GM18858 (cell line): ENCODE results near the gene TNPO1.

Source experiments
- ATAC-seq: cut with Tn5 transposase; IDR thresholded peaks from one replicate; pipeline ENCODE4 v1.9.1; 2021; ENCODE audit not compliant: unreplicated experiment

The TNPO1 gene

DNA sequence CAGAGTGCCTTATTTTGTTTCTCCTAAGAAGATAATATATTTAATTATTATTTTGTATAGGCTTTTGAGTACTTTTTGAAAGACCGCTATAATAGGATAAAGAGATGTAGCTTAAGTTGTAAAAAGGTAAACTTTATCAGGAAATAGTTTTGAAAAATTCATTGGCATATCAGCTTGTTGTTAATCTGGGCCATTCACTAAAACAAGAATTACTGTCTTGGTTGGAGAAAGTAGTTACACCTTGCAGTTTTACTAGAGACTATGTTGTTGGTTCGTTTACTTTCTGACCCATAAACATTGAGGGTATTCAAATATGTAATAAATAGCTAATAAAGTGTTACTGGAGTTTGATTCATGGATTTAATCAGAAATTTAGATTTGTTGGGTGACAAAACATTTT lies 33.7 kb downstream of the TNPO1 start:
- no peak for ATAC-seq

DNA sequence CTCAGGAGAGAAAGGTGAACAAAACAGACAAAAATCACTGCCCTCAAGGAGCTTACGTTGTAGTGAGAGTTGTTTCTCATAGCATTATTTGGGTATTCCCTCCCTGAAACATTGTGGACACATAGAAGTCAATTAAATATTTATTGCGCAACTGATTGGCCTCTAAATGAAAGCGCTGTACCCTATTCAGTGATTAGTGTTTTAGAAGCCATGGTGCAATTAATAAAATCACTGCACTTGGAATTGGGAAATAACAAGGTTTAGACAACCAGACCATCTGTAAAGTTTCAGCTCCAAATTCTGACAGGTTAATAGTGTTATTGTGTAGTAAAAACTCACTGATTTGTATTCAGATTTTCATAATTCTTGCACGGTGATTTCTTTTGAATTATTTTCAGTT lies 35.9 kb downstream of the TNPO1 start:
- no peak for ATAC-seq

DNA sequence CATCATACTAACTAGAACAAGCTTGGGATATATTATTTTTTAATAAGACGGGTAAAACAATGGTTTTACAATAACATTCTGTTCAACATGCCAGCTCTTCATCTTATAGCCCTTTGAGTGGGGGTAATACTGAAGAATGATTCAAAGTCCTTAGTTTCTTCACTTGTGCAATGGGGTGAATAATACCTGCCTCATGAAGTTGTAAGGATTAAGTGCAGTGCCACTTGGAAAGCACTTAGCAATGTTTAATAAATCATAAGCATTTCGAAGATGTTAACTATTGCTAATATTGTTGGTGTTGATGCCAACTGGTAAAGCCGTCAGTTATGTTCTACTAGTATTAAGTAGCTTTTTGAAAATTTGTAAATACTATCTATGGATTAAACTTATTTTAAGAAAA lies 38.0 kb downstream of the TNPO1 start:
- no peak for ATAC-seq

DNA sequence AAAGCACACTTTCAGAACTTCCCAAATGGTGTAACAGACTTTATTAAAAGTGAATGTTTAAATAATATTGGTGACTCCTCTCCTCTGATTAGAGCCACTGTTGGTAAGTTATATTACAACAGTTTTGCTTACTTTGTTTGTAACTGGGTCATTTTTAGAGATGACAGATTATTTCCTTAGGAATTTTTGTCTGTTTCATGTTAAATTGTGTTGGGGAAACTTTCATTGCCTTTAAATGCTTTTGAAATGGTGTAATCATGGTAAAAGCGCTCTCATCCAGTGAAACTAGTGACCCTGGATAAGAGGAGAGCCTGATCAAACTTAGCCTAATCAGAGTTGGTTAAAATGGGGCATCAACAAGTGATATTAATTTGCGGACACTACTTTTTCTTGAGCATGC lies 39.4 kb downstream of the TNPO1 start:
- ATAC-seq, result no peak

DNA sequence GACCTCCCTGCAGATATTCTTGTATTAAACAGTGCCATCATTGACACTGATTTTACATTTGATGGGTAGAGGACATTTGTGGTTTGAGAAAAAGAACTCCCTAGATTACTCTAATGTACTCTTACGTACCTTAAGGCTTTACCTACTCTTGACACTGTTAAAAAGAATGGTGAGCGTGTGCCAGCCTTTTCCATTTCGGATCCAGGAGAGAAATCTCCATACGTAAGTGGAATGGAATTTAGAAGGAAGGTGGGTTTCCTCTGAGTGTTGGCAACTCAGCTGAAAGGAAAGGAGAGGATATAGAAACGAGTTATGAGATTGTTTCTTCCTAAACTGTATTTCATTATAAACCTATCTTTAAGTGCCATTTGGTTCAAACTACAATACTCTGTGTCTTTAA lies 40.9 kb downstream of the TNPO1 start:
- no peak for ATAC-seq

DNA sequence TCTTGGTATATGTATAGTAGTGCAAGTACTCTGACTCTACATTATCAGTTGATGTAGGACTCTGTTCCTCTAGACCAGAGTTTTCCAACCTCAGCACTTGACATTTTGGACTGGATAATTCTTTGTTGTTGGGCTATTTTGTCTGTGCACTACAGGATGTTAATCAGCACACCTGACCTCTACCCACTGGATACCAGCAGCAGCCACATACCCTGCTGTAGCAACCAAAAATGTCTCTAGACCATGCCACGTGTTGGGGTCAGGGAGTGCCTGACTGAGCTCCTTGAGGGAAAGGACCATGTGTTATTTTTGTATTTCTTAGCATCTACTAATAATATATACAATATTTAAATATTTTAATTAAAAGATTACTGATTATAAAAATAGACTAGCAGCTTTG lies 42.7 kb downstream of the TNPO1 start:
- ATAC-seq, result no peak

DNA sequence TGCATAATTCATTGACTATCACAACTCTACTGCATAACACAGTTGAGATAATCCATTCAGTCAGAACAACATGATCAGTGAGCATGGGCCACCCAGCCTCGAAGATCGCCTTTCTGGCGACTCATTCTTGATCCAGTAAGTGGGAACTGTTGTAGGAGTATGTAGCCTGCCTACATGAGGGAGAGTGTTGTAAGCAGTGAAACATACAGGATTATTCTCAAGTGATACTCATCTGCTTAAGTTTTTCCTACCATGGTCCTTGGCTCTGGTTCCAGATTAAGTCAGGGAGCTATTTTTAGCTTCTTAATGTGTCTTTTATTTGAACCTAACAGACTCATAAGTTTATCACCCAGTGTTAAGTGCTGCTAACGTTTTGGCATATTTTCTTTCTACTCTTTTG lies 44.0 kb downstream of the TNPO1 start:
- no peak for ATAC-seq

DNA sequence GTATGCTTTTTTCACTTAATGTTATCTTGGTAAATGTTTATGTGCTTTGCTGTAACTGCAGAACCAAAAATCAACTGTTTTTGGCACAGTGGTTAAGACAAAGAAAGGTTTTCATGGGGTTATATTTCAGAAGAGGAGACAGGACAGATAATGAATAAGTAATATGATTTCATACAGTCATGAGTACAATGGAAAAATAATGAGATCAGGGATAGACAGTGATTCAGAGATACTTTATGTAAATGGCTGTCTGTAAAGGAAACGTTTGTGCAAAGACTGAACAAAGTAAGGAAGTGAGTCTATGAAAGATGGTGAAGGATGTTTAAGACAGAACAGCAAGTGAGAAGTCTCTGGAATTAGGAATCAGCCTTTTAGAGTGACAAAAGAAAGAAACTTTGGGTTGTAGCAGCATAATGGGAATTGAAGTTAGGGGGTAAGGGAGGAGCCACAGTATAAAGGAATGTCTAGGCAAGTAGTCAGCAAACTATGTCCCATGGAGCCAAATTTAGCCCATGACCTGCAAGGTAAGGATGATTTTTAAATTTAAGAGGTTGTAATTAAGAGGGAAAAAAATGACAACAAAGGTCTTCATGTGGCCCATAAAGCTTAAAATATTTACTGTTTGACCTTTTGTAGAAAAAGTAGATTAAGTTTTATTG lies 55.0 kb downstream of the TNPO1 start:
- ATAC-seq, result no peak

DNA sequence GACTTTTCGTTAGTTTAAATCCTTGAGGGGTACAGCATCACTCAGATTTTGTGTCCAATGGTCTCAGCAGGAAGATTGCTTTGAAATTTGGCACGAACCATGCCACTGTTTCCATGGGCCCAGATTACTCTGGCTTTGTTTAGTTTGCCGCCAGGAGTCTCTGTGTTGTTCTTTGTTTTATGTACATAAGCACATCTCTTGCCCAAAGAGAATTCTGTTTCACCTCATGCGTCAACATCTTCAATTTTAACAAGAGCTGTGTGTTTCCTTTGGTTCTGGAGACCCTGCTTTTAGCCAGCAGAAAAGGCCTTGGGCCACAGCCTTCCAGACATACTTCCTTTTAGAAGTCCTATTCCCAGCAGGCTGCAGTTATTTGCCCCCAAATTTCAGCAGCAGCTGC lies 62.4 kb downstream of the TNPO1 start:
- ATAC-seq, result no peak

DNA sequence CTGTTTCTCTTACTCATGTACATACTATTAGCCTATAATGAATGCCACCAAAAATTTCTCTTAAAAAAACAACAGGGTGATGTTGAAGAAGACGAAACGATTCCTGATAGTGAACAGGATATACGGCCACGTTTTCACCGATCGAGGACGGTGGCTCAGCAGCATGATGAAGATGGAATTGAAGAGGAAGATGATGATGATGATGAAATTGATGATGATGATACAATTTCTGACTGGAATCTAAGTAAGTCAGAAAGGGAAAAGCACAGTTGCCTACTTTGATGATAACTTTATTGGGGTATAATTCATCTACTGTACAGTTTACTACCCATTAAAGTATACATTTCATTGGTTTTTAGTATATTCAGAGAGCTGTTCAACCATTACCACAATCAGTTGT lies 66.5 kb downstream of the TNPO1 start:
- ATAC-seq, result no peak

DNA sequence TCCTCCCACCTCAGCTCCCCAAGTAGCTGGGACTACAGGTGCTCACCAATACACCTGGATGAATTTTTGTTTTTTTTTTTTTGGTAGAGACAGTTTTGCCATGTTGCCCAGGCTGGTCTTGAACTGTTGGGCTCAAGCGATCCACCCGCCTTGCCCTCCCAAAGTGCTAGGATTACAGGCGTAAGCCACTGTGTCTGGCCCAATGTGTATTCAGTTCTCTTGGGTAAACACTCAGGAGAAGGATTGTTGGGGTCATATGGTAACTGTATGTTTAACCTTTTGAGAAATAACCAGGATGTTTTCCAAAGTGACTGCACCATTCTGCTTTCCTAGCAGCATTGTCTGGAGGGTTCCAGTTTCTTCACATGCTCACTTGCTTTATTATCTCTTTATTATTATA lies 67.4 kb downstream of the TNPO1 start:
- ATAC-seq, result no peak

DNA sequence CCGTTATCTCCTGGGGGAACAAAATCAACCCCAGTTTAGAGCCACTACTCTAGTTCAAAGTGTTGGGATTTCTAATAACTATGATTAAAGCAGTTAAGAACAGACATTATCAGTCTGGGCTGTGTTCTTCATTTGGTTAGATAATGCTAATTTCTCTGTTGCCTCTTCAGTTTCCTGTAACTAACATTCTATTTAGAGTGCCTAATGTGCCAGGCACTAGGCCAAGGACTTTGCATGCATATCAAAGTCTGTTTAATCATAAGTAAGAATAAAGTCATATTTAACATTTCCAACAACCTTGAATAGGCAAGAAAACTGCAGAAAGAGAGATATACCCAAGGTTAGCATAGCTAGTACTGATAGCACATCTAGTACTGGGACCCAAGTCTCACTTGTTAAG lies 68.4 kb downstream of the TNPO1 start:
- no peak for ATAC-seq

DNA sequence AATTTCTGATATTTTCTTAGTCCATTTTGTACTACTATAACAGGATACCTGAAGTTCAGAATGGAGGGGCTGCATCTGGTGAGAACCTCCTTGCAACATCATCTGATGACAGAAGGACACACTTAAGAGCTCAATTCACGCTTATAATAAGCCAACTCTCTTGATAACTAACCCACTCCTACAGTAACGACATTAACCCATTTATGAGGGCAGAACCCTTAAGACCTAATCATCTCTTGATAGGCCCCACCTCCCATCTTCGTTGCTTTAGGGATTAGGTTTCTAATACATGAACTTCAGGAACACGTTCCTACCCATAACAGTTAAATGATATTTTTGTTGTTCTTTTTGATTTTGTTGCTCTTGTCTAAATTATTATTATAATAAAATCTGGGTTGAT lies 69.4 kb downstream of the TNPO1 start:
- ATAC-seq, result no peak

DNA sequence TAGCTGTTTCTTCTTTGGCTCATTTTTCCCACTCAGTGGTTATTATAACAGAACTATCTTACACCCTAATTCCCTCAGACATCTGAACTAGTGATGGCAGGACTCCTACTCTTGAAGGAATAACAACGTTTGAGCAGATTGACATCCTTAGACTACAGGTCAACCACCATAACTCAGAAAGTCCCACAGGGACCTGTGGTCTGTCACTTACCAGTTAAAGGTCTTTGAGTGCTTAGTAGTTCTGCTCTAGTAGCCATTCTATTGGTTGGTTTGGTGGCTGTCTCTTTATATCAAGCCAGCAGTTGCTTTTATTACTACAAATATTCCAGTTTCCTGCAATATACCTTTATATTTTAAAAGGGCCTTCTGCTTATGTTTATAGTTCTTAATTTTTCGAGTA lies 72.1 kb downstream of the TNPO1 start:
- no peak for ATAC-seq

DNA sequence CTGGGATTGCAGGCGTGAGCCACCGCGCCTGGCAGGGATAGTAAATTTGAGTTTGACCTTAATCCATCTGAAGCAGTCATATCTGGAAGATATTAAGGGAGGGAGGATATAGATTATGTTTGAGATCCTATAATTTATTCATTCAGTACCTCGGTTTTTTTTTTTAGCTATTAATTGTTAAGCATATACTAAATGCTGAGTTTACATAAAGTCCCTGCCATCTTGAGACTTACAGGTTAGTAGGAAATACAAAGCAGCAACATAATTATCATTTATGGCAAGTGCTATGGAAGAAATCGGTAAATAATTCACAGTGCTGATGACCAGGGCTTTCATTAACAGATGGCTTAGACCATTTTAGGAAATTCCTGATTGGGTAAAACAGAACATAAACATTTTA lies 72.9 kb downstream of the TNPO1 start:
- no peak for ATAC-seq

DNA sequence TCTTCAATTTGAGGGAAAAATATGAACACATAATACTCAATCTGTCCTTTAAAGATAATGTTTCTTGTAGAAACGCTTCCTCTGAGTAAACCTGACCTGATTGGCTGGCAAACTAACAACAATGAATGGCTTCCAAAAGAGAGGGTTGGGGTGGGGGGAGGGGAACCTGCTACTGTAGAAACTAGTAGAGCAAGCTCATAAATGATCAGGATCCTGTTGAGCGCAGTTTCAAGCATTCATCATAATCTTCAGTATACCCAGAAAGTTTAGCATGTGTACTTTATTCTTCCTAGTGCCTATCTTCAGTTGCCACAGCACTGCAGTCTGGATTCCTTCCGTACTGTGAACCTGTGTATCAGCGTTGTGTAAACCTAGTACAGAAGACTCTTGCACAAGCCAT lies 76.4 kb downstream of the TNPO1 start:
- no peak for ATAC-seq

DNA sequence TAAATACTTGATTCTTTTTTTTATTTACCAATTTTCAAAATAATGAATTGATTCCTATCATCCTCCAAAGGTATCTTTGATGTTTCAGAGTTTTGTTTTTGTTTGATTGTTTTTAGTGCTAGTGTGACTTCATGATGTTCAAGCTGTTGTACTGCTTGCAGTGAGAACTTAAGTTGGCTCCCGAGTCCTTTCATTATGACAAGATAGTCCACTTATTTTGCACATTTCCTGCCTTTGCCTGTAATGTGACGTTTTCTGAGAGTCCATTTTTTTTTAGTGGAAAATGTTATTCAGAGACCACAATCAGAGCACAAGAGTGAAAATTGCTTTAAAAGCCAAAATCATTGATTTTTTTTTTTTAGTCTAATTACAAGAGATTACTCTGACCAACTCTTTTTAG lies 79.3 kb downstream of the TNPO1 start:
- ATAC-seq, result no peak

DNA sequence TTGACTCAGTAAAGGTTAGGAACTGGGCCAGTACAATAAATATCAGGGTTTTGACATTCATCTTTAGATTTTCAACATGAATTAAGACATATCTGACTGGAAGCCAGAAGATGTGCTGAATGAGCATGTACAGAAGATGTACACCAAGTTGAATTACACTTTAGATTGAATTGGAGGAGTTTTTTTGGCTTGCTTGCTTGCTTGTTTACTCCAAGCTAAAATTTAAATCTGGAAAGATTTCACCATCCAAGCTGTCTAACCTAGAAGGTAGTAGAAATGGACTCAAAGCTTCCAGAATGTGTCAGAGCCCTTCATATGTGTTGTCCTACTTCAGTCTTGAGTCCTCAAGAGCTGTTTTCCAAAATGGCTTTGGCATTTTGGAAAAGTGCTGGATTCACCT lies 90.3 kb downstream of the TNPO1 start:
- no peak for ATAC-seq

DNA sequence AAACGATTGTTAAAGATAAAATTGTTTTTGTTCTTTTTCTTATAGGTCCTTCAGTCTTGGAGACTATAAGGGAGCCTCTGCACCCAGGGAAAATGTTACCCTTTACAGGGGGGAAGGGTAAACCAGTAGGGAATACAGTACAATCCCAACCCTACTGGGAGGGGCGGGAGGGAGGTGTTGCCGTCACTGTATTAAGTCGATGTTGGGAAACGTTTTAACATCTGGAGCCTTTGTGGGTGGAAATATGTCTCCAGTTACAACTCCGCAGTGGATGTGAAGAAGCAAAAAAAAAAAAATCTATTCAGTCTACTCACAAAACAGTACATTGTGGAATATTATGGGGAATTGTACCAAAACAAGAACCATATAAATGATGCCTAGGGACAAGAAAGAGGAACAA lies 92.2 kb downstream of the TNPO1 start:
- no peak for ATAC-seq

DNA sequence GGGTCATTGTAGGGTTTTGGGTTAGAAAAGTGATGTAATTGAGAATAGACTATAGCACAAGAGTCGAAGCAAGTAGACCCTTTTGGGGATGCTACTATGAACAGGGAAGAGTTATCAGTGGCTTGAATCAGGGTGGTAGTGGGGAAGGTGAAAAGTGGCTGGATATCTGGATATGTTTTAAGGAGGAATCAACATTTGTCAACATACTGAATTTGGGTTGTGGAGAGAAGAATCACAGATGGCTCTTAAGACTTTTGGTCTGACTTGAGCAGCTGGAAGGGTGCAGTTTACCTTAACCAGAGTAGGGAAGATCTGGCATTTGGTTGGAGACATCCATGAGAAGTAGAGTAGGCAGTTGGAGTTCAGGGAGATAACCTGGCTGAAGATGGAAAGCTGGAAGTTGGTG lies 100.9 kb downstream of the TNPO1 start:
- no peak for ATAC-seq

DNA sequence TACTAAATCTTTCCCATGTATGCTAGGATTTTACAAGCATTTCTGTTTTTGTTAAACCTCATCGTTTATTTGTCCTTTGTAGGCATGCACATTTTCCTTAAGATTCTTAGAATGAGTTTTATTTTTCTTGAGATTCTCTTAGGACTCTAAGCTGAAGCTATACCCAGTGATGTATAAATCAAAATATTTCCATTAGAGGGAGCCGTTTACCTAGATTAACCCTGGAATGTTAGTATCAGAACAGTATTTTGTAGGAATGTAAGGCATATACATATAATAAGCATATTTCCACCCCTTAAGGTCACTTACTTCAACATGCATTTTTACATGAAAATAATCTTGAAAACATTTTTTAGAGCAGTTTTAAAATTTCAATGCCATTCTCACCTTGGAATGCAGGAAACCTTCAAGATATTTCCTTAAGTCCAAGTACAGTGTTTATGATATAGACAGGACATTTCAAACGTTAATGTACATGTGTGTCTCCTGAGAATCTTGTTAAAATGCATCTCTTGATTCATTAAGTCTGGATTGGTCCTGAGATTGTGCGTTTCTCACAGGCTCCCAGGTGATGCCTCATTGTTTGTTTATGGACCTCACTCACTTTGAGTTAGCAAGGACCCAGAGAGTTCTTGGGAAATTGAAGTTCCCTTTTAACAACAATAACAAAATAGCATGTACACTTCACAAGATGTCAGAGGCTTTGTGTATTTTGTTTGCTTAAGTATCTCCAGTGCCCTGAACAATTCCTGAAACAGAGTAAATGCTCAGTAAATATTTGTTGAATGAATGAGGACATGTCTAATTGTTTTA lies 104.4 kb downstream of the TNPO1 start:
- ATAC-seq, result no peak

DNA sequence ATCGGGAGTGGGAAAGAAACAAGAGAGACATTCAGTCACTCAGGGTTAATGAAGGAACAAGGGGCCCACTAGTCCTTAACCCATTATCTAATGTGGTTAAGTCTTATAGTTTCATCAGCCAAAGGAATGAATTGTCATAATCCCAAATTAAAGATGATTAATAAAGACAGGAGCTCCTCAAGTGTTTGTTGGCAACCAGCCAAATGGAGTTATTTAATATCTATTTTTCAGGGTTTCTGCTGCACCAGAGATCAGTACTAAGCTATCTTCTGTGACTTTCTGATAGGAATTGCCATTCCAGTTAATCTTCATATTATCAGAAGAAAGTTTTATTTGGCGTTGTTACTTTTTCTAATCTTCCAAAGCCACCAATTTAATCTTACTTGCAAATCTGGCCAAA lies 105.4 kb downstream of the TNPO1 start:
- no peak for ATAC-seq

DNA sequence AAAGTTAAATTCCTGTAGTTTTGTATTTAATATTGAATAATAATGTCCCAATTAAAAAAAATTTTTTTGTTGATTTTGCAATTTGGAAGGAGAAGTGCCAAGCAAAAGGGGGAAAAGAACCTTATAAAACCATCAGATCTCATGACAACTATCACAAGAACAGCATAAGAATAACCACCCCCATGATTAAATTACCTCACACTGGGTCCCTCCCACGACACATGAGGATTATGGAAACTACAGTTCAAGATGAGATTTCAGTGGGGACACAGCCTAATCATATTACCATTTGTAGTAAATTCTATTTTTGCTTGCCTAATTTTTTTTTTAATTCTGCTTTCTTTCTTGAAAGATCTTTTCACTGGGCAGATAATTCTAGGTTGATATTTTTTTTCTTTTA lies 106.0 kb downstream of the TNPO1 start:
- ATAC-seq, result no peak
